IMR-90 (cell line): ENCODE measurements around the gene SPPL3.

ENCODE experiments used
- BHLHE40 ChIP-seq: fragments of 150-350 bp; IDR thresholded peaks from 2 replicates; pipeline ENCODE4 v1.6.1; 2016; ENCODE audit warnings: mild to moderate bottlenecking, low read depth, low read length
- CHD1 ChIP-seq: IDR thresholded peaks from 2 replicates; pipeline ENCODE4 v1.6.1; 2012; ENCODE audit warnings: low read depth, low read length, improper control_type of control experiment
- CTCF ChIP-seq: conservative IDR thresholded peaks from 2 replicates; pipeline ENCODE4 v1.5.1; 2012; ENCODE audit warnings: mild to moderate bottlenecking, low read depth, low read length, improper control_type of control experiment
- FOS ChIP-seq: fragments of 150-350 bp; IDR thresholded peaks from 2 replicates; pipeline ENCODE4 v1.6.1; 2016; ENCODE audit warnings: low read depth, low read length
- MAFK ChIP-seq: IDR thresholded peaks from 2 replicates; pipeline ENCODE4 v1.6.1; 2012; ENCODE audit warnings: low read depth, low read length, improper control_type of control experiment
- MAZ ChIP-seq: IDR thresholded peaks from 2 replicates; pipeline ENCODE4 v1.6.1; 2012; ENCODE audit warnings: low read depth, mild to moderate bottlenecking, low read length, improper control_type of control experiment, moderate library complexity, borderline replicate concordance
- MXI1 ChIP-seq: IDR thresholded peaks from 2 replicates; pipeline ENCODE4 v1.6.1; 2012; ENCODE audit warnings: low read depth, mild to moderate bottlenecking, low read length, moderate library complexity, borderline replicate concordance
- POLR2A ChIP-seq: IDR thresholded peaks from 2 replicates; pipeline ENCODE4 v1.6.1; 2012; ENCODE audit warnings: mild to moderate bottlenecking, low read depth, low read length
- RAD21 ChIP-seq: IDR thresholded peaks from 2 replicates; pipeline ENCODE4 v1.6.1; 2012; ENCODE audit warnings: low read length, improper control_type of control experiment
- RFX5 ChIP-seq: IDR thresholded peaks from 2 replicates; pipeline ENCODE4 v1.8.0; 2012; ENCODE audit warnings: low read depth, mild to moderate bottlenecking, low read length, moderate library complexity
- SMC3 ChIP-seq: fragments of 150-350 bp; IDR thresholded peaks from 2 replicates; pipeline ENCODE4 v1.6.1; 2016; ENCODE audit warnings: low read depth, mild to moderate bottlenecking, antibody characterized with exemption, low read length, moderate library complexity
- USF2 ChIP-seq: fragments of 150-350 bp; IDR thresholded peaks from 2 replicates; pipeline ENCODE4 v1.6.1; 2017; ENCODE audit warnings: mild to moderate bottlenecking, antibody characterized with exemption, low read length, low read depth

GRCh38 chr12:120853188-120853587 is 51.0 kb downstream of the SPPL3 start:
- TF ChIP-seq SMC3 (no peak), RAD21 (no peak), POLR2A (no peak), MAFK (no peak), CTCF (no peak), BHLHE40 (no peak), MAZ (no peak), MXI1 (no peak), FOS (no peak), USF2 (no peak; the same call in 1 of the 2 replicates), RFX5 (no peak), CHD1 (no peak)
